HG03521 (cell line): ENCODE measurements around the gene CALD1.
A peak's percentile ranks its signal among the peaks of the same experiment; 100 is the strongest.

Experiments used
- ATAC-seq: cut with Tn5 transposase; IDR thresholded peaks from one replicate; pipeline ENCODE4 v1.9.1; 2021; ENCODE audit warnings: mild to moderate bottlenecking, moderate library complexity; ENCODE audit not compliant: unreplicated experiment

CALD1 gene, protein sequence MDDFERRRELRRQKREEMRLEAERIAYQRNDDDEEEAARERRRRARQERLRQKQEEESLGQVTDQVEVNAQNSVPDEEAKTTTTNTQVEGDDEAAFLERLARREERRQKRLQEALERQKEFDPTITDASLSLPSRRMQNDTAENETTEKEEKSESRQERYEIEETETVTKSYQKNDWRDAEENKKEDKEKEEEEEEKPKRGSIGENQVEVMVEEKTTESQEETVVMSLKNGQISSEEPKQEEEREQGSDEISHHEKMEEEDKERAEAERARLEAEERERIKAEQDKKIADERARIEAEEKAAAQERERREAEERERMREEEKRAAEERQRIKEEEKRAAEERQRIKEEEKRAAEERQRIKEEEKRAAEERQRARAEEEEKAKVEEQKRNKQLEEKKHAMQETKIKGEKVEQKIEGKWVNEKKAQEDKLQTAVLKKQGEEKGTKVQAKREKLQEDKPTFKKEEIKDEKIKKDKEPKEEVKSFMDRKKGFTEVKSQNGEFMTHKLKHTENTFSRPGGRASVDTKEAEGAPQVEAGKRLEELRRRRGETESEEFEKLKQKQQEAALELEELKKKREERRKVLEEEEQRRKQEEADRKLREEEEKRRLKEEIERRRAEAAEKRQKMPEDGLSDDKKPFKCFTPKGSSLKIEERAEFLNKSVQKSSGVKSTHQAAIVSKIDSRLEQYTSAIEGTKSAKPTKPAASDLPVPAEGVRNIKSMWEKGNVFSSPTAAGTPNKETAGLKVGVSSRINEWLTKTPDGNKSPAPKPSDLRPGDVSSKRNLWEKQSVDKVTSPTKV

DNA sequence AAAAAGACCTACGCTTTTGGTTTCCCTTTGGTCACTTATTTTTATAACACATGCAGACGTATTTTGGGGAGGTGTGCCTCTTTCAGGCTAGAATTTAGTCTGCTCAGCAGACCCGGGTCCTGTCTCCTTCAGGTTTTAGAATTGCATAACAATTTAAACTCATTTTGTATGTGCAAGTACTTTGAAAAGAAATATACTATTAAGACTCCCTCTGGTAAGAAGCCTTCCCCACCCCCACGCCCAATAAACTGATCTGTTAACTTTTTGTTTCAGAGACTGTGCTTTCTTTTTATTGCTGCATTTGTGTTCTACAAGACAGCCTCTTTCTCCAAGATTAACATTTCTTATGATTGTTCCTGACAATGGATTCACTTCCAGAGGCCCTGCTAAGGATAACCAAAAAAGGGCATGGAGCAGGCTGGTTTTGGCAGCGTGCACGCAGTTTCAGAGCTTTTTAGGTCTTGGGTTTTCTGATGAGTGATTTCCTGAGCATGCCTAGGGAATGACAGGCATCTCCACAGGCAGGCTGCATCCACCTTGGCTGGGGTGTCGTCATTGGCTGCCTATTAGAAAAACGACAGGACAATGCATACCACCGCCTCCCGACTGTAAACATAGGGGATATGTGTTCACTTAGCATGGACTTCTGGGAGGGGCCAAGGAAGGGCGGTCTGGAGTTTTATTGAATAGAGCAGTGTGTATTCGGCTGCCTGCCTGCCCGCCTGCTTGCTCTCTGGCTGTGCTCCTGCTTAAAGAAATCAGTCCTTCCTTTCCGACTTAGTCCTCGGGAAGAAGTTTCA lies at the start of gene CALD1:
Gene CALD1, plus strand, starts transcription at position 694 of the 800 bp plus-strand sequence. CDS start 88,100 bp downstream, outside the sequence.
- ATAC-seq, result no peak

DNA sequence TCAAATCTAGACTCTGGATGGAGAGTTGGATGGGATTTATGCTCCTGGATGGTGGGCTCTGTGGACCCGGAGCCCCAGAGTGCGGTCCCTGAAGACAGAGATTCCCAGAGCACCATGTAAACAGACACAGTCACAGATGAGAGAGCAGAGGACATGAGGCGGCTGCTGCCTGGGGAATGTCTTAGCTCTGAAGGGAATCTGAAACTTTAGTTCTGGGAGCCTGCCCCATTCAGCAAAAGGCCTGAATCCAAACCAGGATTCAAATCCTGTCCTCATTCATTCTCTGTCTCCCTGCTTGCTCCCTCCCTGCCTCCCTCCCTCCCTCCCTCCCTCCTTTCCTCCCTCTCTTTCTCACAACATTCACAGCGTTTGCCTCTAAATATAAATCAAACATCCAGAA lies 49.5 kb upstream of the CALD1 start:
- ATAC-seq, result no peak

DNA sequence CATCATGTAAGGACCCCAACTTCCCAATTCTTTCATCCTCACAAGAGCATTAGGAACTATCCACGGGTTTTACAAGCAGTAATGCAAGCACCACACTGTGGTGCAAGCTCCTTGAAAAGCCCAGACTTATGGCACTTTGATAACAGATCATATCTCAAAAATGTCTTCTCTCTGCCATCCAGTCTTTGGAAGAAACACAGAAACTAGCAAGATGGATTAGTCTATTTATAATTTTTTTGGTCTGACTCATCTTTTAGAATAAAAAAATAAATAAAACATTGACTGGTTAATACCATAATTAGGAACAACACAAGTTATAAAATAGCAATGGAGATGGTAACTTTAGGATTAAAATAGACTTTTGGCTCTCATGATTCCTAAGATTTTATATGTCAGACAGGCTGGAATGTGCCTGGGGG lies 49.0 kb upstream of the CALD1 start:
- no peak for ATAC-seq

DNA sequence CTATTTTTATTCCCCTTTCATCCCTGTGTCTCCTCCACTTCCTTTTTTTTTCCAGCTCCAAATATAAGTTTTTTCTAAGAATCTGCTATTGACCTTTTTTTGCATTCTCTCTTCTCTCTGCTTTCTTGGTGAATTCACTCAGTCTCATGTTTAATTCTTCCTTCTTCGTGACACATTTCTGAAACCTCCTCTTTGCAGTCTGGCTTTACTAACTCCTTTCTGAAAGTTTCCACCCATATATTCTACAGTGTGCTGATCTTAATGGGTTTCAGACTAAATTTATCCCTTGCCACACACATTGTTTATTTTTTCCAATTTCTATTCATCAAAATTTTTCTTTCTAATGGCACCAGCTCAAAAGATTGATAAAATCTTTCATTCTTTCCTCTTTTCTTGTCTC lies 47.8 kb upstream of the CALD1 start:
- no peak for ATAC-seq

DNA sequence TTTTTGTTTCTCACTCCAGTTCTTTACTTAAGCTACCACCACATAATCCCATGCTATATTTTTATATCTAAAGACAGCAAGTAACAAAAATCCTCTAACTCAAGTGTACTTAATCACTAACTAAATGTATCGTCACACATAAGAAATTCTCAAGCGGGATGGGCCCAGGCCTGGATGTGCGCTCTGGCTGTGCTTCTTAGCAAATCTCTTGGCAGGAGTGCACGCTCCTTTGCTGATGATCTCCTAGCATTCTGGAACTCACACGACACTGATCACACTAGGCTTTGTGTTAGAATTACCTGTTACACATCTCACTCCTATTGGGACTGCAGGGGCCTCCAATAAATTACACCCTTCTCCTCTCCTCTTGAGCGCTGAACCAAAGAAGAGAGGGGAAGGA lies 46.7 kb upstream of the CALD1 start:
- no peak for ATAC-seq

DNA sequence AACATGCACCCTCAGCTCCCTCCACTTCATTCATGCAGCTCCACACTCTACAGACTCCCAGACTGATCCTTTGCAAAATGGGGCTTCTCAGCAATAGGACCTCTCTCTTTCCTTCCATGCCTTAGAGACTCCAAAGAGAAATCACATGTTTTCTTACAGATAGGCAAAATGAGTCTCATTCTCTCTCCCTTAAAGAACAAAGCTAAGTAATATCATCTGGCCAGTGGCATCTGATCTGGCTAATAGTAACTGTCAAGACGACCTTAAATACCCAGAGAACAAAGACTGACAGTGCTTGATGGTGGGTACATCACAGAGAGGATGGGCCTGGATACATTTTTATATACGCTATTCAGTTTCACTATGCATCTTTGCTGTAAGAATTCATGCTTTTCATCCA lies 43.1 kb upstream of the CALD1 start:
- no peak for ATAC-seq

DNA sequence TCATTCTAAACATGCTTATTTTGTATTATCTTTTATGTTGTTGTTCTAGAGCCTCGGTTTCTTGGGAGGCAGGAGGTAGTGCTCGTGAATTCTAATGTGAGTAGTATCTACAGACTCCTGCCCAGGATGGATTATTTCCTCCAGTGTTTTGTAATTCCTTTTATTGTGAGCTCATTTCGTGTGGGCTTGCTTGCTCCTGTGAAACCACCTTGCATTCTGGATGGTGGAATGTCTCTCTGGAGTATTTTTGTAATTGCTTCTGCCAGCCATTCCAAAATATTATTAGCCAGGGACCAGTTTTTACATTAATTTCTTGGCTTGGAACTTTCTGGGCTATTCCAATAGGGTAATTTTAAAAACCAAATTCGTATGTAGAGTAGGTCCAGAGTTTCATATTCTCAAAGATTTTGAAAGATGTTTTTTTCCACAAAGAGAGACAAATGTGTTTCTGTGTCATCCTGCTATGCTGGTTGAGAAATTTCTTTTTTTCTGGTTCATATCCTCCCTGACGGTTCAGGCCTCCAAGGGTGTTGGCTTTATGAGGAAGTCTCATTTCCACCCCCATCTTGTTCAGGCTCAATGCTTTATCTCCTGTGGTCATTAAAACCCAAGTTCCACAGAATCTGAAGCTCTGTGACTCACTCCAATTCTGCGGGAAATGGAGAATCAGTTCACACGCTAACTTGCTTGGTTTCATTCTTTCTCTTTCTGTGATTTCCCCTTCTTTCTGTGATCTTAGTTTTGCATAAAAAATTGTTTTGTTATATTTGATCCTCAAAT lies 41.7 kb upstream of the CALD1 start:
- ATAC-seq, result no peak

DNA sequence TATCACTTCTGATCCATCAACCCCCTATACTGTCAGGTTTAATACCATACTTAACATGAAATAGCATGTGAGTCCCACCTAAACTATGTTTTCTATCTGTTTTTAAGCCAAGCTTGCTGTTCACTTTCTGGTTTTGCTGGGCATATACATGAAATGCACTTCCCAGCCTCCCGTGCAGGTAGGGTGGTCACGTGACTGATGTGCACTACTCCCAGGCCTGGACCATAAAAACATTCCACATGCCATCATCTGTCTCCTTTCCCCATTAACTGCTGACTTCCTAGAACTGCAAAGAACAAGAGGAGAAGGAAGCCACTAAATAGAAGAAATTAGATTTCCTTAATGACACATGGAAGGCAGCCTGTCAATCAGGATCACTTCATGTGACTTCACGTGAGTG lies 40.1 kb upstream of the CALD1 start:
- no peak for ATAC-seq

DNA sequence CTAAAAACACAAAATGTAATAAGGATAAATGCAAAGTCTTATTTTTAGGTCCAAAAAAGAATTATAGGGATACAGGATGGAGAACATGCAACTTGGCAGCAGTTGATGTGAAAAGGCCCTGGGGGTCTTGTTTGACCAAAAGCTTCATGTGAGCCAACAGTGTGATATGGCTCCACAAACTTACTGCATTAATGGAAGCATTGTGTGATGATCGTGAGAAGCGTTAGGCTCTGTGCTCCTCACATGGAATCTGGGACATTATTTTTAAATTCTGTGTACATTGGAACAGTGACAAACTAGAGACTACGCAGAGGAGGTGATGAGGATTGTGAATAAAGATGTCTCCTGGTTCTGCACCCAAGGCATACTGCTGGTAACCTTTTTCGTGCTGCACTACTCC lies 39.1 kb upstream of the CALD1 start:
- ATAC-seq, result no peak

DNA sequence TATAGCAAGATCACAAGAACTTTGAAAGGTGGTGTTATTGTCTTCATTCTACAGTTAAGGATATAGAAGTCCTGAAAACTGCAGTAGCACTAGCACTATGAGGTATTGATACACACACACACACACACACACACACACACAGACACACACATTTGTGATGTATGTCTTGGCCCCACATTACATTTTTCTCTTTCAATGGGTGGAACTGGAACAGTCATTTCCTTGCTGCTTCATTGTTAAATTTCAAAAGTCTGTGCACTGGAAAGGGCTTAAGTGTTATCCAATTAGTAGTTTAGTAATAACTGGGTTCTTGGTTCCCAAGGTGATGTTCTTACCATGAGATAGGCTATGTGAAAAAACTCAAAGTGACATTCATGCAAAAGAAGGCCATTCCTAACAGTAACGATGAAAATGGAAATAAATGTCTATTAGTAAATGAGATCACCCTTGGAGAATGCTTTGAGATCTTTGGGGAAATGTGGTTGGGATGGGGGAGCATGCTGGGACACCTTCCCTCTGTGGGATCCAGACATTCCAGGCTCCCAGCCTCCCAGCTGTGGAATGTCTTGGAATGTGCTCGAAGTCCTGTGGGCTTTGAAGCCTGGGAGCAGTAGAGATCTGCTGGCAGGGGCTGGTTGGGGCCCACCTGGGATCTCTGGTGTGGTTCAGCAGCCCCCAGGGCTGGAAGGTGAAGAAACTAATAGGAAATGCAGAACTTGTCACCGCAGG lies 37.4 kb upstream of the CALD1 start:
- no peak for ATAC-seq

DNA sequence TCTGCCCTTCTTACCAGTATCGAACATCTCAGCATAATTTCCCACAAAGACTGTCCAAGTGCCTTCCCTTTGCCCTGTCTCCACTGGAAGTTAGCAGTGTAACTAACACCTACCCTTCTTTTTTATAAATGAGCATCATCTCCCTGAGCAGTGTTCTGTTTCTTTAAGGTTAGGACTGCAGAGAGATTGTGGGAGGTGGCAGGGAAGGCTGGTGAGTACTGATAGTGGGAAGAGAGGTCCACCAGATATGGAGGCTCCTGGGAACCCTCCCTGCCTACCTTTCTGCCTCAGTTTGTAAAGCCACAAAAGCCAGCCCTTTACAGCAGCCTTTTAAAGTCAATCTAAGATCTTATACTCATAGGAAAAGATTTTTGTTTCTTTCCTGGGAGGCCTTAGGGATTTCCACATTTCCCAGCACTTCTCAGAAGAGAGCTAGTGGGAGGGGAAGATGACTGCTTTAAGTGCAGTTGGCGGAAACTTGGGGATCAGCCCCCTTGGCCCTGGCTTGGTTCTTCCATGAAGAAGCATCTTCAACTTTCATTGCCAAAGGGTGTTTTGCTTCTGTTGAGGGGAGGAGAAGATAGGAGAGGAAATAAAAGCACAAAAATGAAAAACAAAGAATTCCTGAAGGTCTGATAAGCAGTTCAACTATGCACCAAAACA lies 36.6 kb upstream of the CALD1 start:
- ATAC-seq, result no peak

DNA sequence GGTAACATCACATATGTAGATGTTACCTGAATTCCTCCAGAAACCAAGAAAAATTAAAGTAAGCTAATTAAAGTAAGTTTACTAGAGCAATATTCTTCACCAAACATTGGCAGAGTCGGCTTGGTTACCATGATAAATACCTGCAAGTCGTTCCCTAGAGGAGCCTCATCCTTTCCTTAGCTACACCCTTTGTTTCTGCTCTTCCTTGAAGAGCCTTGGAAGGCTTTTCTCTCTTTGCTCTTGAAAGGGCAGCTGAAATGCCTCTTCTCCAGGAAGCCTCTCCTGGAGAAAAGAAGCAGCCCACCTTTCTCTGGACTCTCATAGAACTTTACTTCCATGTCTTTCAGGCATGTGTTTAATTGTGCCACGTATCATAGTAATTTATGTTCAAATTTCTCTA lies 34.9 kb upstream of the CALD1 start:
- ATAC-seq, result no peak

DNA sequence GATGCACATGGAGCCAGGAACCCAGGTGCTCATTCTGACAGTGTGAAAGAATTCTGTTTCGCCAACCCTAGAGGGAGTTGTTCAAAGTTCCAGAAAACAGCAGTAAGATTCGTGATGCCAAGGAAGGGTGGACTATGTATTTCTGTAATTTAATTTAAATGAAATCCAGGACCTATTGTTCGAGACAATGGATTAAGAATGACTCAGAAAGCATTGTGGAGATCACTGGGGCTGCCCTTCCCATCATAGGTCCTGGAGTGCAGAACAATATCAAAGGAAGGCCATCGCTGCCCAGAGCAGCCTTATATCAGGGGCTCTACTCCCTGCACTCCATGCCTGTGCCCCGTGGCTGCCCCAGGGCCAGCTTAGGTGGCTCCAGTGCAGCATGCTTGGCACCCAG lies 32.1 kb upstream of the CALD1 start:
- no peak for ATAC-seq

DNA sequence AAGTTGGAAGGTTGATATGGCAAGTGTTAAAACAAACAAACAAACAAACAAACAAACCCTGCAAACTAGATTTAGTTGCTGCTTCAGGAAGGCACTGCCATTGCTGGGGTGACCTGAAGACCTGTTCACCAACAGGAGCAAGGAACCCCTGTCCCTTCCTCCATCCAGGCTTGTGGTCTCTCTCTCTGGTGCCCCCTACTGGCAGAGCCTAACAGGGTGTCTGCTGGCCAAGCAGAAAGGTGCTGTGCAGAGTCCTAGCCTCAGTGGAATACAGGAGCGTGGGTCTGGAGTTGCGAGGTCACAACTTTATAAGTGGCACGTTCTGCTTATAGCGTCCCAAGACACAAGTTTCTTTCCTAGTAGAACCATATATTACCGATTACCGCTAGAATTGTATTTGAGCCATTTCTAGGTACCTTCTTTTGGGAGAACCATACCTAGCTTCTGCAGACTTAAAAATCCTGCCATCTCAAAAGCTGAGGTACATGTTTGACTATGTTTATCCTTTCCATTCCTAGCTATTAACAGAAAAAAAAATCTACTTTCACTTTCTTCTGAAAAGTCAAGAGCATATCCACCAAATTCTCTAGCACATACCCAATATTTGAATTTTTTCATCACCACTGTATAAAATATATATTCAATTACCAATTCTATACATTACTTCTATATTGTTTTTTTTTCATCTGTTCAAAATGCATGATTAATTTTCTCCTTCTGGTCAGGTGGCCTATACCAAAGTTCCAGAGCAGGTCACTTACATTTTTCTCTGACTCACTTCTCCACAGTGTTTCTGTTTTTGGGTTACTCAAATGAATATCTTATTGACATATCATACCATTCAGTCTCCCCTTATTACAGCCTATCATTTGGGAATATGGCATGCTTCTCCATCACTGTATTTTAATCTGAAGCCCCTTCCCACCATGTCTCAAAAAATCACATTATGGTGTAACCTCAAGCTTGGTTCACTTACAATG lies 29.1 kb upstream of the CALD1 start:
- peak; percentile 56 for ATAC-seq

DNA sequence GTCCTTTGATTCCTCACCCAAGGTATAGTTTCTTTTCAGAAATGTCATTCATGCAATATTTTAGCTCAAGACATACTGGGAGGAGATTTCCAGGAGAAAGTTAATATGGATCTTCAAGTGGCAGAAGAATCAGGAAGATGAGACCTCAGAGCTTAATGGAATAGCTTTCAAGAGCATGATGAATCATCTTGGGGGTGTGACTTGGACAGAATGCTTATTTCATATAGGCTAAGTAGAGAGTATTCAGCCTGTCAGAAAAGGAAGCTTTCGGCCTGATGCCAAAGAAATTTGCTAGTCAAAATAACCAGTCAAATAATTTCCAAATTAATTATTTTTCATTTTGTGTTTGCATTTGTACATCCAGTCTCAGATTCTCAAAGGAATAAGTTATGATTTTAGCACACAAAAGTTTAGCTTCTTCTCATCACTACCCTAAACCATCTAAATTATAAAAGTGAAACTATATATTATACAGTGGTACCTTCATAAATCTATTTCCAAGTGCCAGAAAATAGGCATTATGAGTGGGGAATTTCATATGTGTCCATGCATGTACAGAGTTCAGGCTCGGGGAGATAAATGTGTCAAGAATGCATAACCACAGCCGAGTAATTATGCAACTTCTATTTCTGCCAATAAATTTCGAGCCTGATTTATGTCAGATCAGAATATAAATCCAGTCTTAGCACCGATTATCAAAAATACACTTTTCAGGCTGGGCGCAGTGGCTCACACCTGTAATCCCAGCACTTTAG lies 27.3 kb upstream of the CALD1 start:
- no peak for ATAC-seq

DNA sequence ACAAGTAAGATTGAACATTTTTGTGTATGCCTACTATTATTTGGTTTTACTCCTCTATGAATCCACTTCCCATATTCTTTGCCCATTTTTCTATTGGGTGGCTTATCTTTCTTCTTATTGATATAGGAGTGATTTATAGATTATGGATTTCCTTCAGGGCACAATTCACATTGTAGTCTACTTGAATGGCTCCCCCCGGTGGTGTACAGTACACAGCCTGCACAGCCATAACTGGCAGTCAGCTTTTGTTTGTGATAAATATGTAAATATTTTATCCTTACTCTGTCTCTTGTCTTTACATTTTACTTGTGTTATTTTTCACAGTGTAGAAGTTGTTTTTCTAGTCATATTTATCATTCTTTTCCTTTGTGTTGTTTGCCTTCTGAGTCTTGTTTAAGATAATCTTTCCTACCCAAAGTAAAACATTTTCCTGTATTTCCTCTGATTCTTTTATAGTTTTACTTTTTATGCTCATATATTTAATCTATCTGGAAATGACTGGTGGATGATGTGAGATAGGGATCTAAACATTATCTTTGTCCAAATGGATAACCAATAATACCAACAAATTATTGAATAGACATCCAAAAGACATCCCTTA lies 23.9 kb upstream of the CALD1 start:
- ATAC-seq, result no peak

DNA sequence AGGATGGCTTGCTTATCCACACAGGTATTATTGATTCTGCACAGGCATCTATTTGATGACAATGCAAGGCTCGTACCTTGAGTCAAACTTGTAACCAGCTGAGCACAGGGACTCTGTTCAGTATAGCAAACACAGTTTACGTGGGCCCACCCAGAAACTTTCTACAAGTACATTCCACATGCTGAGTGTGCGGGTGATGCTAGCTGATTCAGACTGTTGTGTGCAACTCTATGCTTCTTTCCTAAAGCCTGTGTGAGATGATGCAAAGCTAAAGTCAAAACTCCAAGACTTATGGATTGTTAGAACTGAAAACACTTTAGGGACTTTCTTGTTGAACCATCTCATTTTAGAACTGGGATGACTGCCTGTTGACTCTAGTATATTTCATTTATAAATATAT lies 21.5 kb upstream of the CALD1 start:
- ATAC-seq, result no peak
